Measurements from ENCODE around the gene NUP210. TPM values are rescaled to one million over a fixed set of nuclear protein-coding genes. Genes with fewer than 3 reads are reported as not detected.

Gene NUP210
- total RNA-seq, 4 donors from 2014 or later, result 9.8 to 24.6 (median 17.7) TPM

GRCh38 chr3:13370609-13371008, 49.5 kb downstream of the NUP210 start:
- H3K9me3 ChIP-seq, result no peaks in the 10 kb centered on the region
- H3K27me3 ChIP-seq, result no peaks in the 10 kb centered on the region
- no peak for TF ChIP-seq CTCF (IDR thresholded peaks at IDR 0.05)
- no peak for TF ChIP-seq POLR2A (IDR thresholded peaks at IDR 0.05)
- WGBS, 2 donors, result 80 to 87% methylated on average over 10 of the region's 10 CpGs
- H3K36me3 ChIP-seq, result peaks cover under 1 to 9% of the 10 kb centered on the region in 2 donors
- H3K27ac ChIP-seq, result no peak overlapping the region
- H3K4me3 ChIP-seq (replicated peaks in 1 of 3), result no peak overlapping the region
- intact Hi-C loops (cut with DNase I), result no loop called here
- DNase-seq, result no peak
- no peaks in the 10 kb centered on the region for H3K4me1 ChIP-seq

GRCh38 chr3:13370055-13370454, 50.1 kb downstream of the NUP210 start:
- Histone ChIP-seq H3K9me3 (no peaks in the 10 kb centered on the region), H3K4me3 (replicated peaks in 1 of 3) (no peak overlapping the region), H3K4me1 (no peaks in the 10 kb centered on the region), H3K36me3 (peaks cover 6 to 9% of the 10 kb centered on the region in 2 donors), H3K27ac (no peak overlapping the region), H3K27me3 (no peaks in the 10 kb centered on the region)
- intact Hi-C loops (cut with DNase I), result no loop called here
- no peak for TF ChIP-seq CTCF (IDR thresholded peaks at IDR 0.05)
- no peak for TF ChIP-seq POLR2A (IDR thresholded peaks at IDR 0.05)
- DNase-seq, result no peak
- 70 to 72% methylated on average over 3 of the region's 3 CpGs for whole genome bisulfite sequencing, 2 donors

DNA sequence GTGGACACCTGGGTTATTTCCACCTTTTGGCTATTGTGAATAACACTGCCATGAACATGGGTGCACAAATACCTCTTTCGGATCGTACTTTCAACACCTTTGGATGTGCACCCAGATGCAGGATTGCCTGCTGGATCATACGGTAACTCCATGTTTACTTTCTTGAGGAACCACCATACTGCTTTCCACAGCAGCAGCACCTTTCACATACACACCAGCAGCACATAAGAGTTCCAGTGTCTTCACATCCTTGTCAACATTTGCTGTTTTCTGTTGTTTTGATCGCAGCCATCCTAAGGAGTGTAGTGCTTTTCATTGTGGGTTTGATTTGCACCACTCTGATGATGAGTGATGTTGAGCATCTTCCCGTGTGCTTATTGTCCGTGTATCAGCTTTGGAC, 51.3 kb downstream of the NUP210 start:
- intact Hi-C loops (cut with DNase I), result no loop called here
- Histone ChIP-seq H3K9me3 (no peaks in the 10 kb centered on the region), H3K36me3 (peaks cover 6 to 9% of the 10 kb centered on the region in 2 donors), H3K27ac (no peak overlapping the region), H3K27me3 (no peaks in the 10 kb centered on the region), H3K4me3 (replicated peaks in 1 of 3) (no peak overlapping the region), H3K4me1 (no peaks in the 10 kb centered on the region)
- WGBS, 2 donors, result 95 to 99% methylated on average over 6 of the region's 6 CpGs
- DNase-seq, result no peak
- TF ChIP-seq POLR2A (IDR thresholded peaks at IDR 0.05), result no peak
- TF ChIP-seq CTCF (IDR thresholded peaks at IDR 0.05), result no peak

DNA sequence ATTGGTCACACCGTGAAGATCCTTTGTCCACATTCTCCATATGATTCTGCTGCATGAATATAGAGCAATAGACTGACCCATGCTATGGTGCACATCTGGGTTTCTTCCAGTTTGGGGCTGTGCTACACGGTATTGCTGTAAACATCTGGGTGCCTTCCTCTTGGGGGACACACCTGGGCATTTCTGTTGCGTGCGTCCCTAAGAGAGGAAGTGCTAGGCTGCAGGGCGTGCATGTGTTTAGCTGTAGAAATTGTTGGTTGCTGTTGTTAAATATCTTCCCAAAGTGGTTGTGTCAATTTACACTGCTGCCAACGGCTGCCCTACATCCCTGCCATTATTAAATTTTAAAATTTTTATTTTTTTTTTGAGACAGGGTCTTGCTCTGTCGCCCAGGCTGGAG, 52.4 kb downstream of the NUP210 start:
- no peak for DNase-seq
- TF ChIP-seq POLR2A (IDR thresholded peaks at IDR 0.05) (no peak), CTCF (IDR thresholded peaks at IDR 0.05) (no peak)
- no peak overlapping the region for H3K4me3 ChIP-seq (replicated peaks in 1 of 3)
- H3K9me3 ChIP-seq, result no peaks in the 10 kb centered on the region
- WGBS, 2 donors, result 84 to 95% methylated on average over 7 of the region's 7 CpGs
- H3K27ac ChIP-seq, result no peak overlapping the region
- intact Hi-C loops (cut with DNase I), result no loop called here
- H3K36me3 ChIP-seq, result peaks cover 5 to 6% of the 10 kb centered on the region in 2 donors
- no peaks in the 10 kb centered on the region for H3K27me3 ChIP-seq
- no peaks in the 10 kb centered on the region for H3K4me1 ChIP-seq

DNA sequence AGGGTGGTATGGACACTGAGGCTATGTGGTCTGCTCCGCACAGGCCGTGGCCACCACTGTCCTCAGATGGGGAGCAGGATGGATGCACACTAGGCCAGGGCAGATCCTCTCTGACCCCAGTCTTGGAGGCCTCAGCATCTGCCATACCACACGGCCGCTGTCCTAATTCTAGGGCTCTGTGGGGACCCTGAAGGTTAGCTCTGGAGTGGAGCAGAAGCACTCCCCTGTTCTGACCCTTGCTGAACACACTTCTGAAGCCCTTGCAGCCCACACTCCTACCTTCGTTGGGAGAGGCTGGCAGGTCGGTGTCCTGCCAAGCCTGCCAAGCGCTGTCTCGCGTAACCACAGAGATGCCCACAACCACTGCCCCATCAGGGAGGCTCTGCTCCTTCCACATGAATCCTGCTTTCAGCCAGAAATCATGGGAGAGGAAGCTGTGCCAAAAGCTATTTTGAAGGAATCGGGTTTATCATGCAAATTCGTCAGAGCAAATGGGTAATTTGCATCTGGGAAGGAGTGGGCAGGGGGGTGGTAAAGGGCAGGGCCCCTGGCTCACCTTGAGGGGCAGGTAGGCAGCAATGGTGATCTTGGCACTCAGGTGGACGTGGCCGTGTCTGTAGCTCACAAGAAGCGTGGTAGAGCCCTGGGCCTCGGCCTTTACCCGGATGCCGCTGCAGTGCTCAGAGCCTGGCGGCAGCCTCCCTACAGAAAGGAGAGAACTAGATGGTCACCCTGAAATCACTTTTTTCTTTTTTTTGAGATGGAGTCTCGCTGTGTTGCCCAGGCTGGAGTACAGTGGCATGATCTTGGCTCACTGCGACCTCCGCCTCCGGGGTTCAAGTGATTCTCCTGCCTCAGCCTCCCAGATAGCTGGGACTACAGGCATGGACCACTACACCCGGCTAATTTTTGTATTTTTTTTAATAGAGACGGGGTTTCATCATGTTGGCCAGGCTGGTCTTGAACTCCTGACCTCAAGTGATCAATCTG, 54.4 kb downstream of the NUP210 start:
- 92 to 95% methylated on average over 23 to 24 of the region's 24 CpGs for WGBS, 2 donors
- H3K4me3 ChIP-seq (replicated peaks in 1 of 3), result no peak overlapping the region
- DNase-seq, result no peak
- TF ChIP-seq POLR2A (IDR thresholded peaks at IDR 0.05) (no peak), CTCF (IDR thresholded peaks at IDR 0.05) (no peak)
- intact Hi-C loops (cut with DNase I), result no loop called here
- no peaks in the 10 kb centered on the region for H3K4me1 ChIP-seq
- no peaks in the 10 kb centered on the region for H3K9me3 ChIP-seq
- H3K27me3 ChIP-seq, result no peaks in the 10 kb centered on the region
- peaks cover 0 to 8% of the 10 kb centered on the region in 2 donors for H3K36me3 ChIP-seq
- no peak overlapping the region for H3K27ac ChIP-seq

All from thyroid gland (tissue), 4 donors.